ENCODE results near the gene PLA2G4A. TPM values are rescaled to one million over a fixed set of nuclear protein-coding genes. Genes with fewer than 3 reads are reported as not detected.

Gene PLA2G4A
- total RNA-seq, 1 donor from 2014 or later = 0.63 TPM

DNA sequence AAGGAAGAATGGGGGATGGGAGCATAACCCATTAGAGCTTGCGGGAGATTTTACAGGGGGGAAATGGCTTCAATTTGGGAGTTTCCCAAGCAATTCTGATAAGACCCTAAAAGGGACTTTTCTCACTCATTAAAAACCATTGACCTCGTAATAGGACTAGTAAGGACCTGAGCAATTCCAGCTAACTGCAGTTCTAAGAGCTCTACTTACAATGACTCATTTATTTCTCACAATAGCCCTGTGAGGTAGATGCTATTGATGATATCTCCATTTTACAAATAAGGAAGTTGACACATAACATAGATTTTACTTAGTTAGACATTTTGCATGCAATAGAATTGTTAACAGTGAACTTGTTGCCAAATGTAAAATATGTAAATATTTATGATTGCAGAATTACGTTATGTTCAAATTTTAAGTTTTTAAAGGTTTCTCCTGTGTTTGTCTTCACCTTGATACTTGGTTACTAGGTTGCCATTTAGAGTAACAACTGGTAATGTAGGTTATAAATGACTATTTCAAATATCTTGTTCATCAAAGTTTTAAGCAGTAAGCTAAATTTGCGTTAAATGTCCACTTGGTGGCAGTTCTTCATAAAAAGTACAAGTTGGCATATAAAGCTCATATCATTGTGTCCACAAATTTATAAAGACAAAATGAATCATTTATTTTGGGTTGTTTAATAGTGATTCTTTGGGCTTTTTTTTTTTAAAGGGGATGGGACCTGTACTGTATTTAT lies 182.0 kb downstream of the PLA2G4A start:
- no peak for DNase-seq (ENCODE audit: low spot score)
- no peak for ATAC-seq

DNA sequence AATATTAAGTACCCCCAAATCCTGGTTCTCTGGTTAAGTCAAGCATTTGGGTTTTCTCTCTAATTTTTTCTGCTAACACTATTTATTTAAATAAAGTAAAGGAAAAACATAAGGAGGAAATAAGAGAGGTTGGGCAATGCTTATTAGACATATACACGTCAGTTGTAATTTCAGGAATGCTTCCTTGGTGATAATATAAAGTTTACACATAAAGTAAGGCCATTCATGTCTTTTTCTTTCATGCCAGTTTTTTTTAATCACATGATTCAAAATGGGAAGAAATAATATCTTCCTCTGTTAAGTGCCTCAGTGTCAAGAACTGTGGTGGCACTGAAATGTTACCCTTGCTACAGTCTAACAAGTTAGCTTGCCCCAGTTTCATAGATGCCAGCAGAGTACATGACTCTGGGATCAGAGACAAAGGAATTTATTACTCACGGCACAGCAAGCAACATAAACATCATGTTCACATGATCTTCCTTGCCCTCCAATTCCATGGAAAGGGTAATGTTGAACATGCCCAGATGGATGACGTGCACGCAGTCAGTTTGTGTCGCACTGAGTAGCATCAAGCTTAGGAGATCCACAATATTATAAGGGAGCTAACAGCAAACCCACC lies 184.9 kb downstream of the PLA2G4A start:
- DNase-seq (ENCODE audit: low spot score) (no peak), ATAC-seq (no peak)

DNA sequence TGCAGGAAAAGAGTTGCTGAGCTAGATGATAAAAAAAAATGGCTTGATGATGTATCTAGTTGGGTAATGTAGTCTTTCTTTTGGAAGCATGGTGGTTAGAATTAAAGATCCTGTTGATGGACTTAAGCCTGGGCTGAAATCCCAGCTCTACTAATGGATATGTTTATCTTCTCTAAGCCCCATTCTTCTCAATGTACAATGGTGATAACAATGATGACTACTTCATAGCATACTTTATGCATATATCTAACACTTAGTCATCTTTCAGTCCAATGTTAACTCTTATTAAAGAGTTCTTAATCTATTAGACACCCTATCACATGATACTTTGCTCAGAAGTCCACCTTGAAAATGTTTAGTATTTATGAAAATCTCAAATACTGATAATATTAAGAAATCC lies 189.5 kb downstream of the PLA2G4A start:
- no peak for DNase-seq (ENCODE audit: low spot score)
- ATAC-seq = no peak

DNA sequence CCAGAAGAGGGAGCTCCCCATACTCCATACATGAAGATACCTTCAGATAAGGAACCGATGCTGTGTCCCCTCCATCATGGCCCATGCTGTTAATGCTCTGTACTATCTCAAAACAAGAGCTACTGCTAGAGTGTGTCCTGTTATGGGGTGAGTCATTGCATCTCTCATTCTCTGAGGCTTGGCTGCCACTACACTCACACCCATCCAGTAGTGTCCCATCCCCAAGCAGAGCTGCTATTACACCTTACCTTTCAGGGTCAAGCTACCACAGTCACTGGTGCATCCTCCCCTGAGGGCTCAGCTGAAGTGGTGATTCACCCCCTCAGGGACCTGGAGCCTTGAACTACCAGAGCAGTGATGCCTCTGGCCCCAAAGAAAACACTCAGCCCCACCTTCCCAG lies 198.5 kb downstream of the PLA2G4A start:
- ATAC-seq (no peak), DNase-seq (ENCODE audit: low spot score) (no peak)

DNA sequence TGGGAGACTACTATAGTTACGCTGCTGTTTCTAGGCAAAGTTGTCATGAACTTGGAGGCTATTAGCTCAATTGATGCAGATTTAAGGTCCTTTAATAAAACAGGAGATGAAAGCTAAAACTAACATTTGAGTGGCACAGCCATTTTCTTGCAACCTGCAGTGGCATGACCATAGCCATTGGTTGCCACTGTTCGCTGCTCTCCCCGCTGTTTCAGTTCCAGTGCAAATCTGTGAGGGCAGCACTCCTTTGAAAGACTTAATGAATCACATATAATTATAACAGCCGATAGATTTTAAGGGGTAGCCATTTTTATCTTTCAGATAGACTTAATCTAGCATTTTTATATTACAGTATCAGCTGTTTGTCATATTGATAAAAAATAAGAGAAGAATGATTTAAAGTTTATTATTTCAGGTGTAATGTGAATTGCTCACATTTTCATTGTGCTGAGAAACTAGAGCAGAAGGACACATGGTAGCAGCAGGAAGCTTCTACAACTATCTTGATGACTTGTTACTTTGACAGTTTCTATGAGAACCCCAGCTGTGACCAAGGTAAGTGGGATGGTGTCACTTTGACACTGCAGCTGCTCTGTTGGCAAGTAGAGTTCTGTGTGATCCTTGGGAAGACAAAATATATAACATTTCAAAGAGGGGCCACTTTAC lies 203.7 kb downstream of the PLA2G4A start:
- DNase-seq (ENCODE audit: low spot score) = no peak
- no peak for ATAC-seq

DNA sequence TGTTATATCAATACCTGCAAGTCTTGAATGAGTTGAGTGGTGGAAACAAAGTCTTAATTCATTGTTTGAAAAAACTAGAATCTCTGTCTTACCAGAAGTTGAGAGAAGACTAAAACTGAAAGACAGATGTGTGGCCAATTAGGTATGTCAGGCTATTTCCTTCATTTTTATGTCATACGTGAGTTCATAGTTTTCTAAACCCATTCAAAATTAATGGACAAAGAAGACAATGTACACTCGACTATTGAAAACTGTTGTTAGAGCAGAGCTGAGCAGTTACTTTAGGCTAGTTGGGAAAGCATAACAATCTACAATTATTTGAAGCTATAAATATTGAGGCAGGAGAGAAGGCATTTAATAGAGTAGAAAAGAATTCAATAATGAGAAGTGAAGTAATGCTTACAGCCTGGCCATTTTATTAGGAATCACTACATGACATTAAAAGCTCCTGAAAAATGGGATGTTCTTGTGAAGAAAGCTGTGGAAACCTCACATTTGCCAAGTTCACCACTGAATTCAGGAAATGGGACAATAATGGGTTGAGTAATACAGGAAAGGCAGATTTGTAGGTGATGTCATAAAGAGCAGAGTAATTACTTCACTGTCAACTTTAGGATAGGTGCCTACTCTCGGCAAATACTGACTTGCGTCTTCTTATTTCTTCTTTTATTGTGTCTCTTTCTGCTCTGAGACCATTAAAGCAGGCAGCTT lies 204.4 kb downstream of the PLA2G4A start:
- ATAC-seq = no peak

DNA sequence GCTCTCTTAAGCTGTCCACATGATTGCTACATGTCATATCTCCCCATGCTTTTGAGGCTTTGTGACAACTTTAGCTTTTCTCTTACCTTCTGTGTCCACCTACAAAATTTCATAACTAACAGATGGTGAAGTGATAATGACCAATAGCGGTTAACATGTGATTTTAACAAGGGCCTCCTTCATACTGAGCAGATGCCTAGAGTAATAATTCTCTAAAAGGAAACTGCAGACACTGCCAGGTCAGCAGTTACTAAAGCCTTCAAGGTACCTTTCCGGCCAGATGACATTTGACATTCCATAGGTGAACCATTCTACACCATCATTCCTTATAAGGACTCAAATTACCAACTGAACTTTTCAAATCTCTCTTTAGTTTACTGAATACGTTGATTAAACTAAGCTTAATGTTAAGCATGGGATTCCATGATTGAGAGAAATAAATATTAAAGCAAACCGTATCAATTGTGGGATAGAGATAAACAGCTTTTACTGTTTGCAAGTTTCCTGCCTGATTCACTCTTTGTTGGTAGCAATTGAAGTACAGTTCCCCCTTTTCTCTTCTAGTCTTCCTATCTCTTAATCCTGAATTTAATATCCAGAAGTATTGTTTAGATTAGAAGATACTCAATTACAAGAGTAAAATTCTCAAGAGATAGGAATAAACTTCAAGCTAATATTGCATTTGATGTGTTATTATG lies 205.1 kb downstream of the PLA2G4A start:
- ATAC-seq = no peak

More for the DNA sequence above, 204.4 kb downstream of the PLA2G4A start:
- DNase-seq (ENCODE audit: low spot score) = no peak

DNA sequence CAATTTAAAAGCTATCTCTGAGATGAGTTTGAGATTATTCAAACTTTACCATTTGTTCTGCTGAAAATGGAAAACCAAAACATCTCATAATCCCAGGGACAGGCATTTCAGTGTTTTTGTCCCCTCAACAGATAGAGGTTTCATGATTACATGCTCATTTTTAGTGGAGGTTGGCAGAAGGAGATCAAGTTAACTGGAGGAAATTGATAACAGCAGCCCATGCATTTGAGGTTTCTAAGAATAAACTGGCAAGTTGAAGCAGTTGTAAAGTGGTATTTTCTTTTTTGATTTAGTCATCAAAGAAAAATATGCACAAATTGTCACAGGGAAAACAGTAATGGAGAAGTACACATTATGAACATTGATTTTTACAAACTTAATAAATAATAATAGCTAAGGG lies 205.8 kb downstream of the PLA2G4A start:
- DNase-seq (ENCODE audit: low spot score) (no peak), ATAC-seq (no peak)

More for the DNA sequence above, 205.1 kb downstream of the PLA2G4A start:
- no peak for DNase-seq (ENCODE audit: low spot score)

DNA sequence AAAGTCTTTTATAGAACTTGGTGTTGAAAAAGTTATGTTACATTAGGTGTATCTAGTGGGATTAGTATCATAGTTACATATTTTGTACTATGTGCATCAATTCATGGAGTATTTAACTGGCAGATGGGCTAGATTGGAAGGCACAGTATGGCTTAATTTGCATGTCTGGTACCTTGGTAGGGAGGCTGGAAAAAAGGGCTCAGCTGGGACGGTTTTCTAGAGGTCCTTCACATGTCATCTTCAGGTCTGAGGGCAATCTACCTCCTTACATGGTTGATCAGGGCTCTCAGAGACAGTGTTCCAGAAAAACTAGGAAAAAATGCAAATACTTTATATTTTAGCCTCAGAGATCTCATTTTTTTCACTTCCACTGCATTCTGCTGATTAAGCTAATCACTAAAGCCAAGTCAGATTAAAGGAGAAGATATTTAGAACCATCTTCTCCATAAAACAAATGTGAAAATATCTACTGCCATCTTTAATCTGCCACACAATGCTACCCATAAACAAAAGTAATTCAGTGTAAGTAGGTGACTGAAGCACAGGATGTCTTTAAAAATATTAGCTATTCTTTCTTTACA lies 209.3 kb downstream of the PLA2G4A start:
- no peak for ATAC-seq
- DNase-seq (ENCODE audit: low spot score) = no peak

Other genes with a start within 250 kb of the PLA2G4A start
- 0.48 TPM for gene PTGS2, start 148.5 kb upstream of the PLA2G4A start, total RNA-seq